Measurements from ENCODE around the gene CAPN14. TPM values are rescaled to one million over a fixed set of nuclear protein-coding genes. Genes with fewer than 3 reads are reported as not detected.

CAPN14 gene
- total RNA-seq, 1 donor from 2014 or later = 10.3 TPM

- no peaks in the 10 kb centered on the region for H3K36me3 ChIP-seq (ENCODE audit: control insufficient read depth, insufficient read depth, low read length)
- TF ChIP-seq CTCF (IDR thresholded peaks at IDR 0.05; ENCODE audit: insufficient read depth, low read length, severe bottlenecking) = no peak
- DNase-seq (ENCODE audit: low read depth) = no peak
- no peak overlapping the region for H3K4me3 ChIP-seq (ENCODE audit: low read depth, low read length)
- no peak for FAIRE-seq
- H3K27me3 ChIP-seq (ENCODE audit: control insufficient read depth, insufficient read depth, low read length) = no peaks in the 10 kb centered on the region
These were observed 9.1 kb downstream of the CAPN14 start for GRCh38 chr2:31208240-31208639.

- TF ChIP-seq CTCF (IDR thresholded peaks at IDR 0.05; ENCODE audit: insufficient read depth, low read length, severe bottlenecking) = no peak
- DNase-seq (ENCODE audit: low read depth) (peak; percentile 17), FAIRE-seq (no peak)
- no peaks in the 10 kb centered on the region for H3K36me3 ChIP-seq (ENCODE audit: control insufficient read depth, insufficient read depth, low read length)
- H3K4me3 ChIP-seq (ENCODE audit: low read depth, low read length) = no peak overlapping the region
- no peaks in the 10 kb centered on the region for H3K27me3 ChIP-seq (ENCODE audit: control insufficient read depth, insufficient read depth, low read length)
These were observed 9.5 kb downstream of the CAPN14 start for GRCh38 chr2:31207790-31208189.

GRCh38 chr2:31205613-31206012 is 11.7 kb downstream of the CAPN14 start:
- FAIRE-seq = no peak
- DNase-seq (ENCODE audit: low read depth) = no peak
- no peak for TF ChIP-seq CTCF (IDR thresholded peaks at IDR 0.05; ENCODE audit: insufficient read depth, low read length, severe bottlenecking)
- no peaks in the 10 kb centered on the region for H3K27me3 ChIP-seq (ENCODE audit: control insufficient read depth, insufficient read depth, low read length)
- no peak overlapping the region for H3K4me3 ChIP-seq (ENCODE audit: low read depth, low read length)
- no peaks in the 10 kb centered on the region for H3K36me3 ChIP-seq (ENCODE audit: control insufficient read depth, insufficient read depth, low read length)

- FAIRE-seq = no peak
- Histone ChIP-seq H3K4me3 (ENCODE audit: low read depth, low read length) (no peak overlapping the region), H3K27me3 (ENCODE audit: control insufficient read depth, insufficient read depth, low read length) (no peaks in the 10 kb centered on the region), H3K36me3 (ENCODE audit: control insufficient read depth, insufficient read depth, low read length) (no peaks in the 10 kb centered on the region)
- no peak for DNase-seq (ENCODE audit: low read depth)
- TF ChIP-seq CTCF (IDR thresholded peaks at IDR 0.05; ENCODE audit: insufficient read depth, low read length, severe bottlenecking) = no peak
These were observed 12.1 kb downstream of the CAPN14 start for GRCh38 chr2:31205186-31205585.

- no peaks in the 10 kb centered on the region for H3K36me3 ChIP-seq (ENCODE audit: control insufficient read depth, insufficient read depth, low read length)
- no peak for TF ChIP-seq CTCF (IDR thresholded peaks at IDR 0.05; ENCODE audit: insufficient read depth, low read length, severe bottlenecking)
- FAIRE-seq (no peak), DNase-seq (ENCODE audit: low read depth) (no peak)
- no peaks in the 10 kb centered on the region for H3K27me3 ChIP-seq (ENCODE audit: control insufficient read depth, insufficient read depth, low read length)
- H3K4me3 ChIP-seq (ENCODE audit: low read depth, low read length) = no peak overlapping the region
These were observed 12.5 kb downstream of the CAPN14 start for GRCh38 chr2:31204783-31205182.

- no peak for TF ChIP-seq CTCF (IDR thresholded peaks at IDR 0.05; ENCODE audit: insufficient read depth, low read length, severe bottlenecking)
- H3K27me3 ChIP-seq (ENCODE audit: control insufficient read depth, insufficient read depth, low read length) = no peaks in the 10 kb centered on the region
- FAIRE-seq (no peak), DNase-seq (ENCODE audit: low read depth) (no peak)
- no peaks in the 10 kb centered on the region for H3K36me3 ChIP-seq (ENCODE audit: control insufficient read depth, insufficient read depth, low read length)
- no peak overlapping the region for H3K4me3 ChIP-seq (ENCODE audit: low read depth, low read length)
These were observed 13.4 kb downstream of the CAPN14 start for GRCh38 chr2:31203916-31204315.
